Stimulated activated naive CD4-positive, alpha-beta T cell (primary cell): ENCODE data around the gene ALKBH3.

Experiments used
- DNase-seq, 6 experiments: peaks; one replicate each; lab custom pipeline; 2025; lab: John Stamatoyannopoulos, UW

Gene ALKBH3

GRCh38 chr11:43922744-43923405 is 42.2 kb downstream of the ALKBH3 start:
- DNase-seq: no peak

- DNase-seq: no peak
Measured at GRCh38 chr11:43923406-43924111, 42.9 kb downstream of the ALKBH3 start.

GRCh38 chr11:43924112-43924855 is 43.7 kb downstream of the ALKBH3 start:
- DNase-seq: no peak

- no peak for DNase-seq
Measured at GRCh38 chr11:43925063-43925931, 44.7 kb downstream of the ALKBH3 start.

GRCh38 chr11:43925932-43926505 is 45.4 kb downstream of the ALKBH3 start:
- no peak for DNase-seq

- no peak for DNase-seq
Measured at GRCh38 chr11:43927070-43927469, 46.4 kb downstream of the ALKBH3 start.

- DNase-seq: no peak
Measured at GRCh38 chr11:43927925-43928707, 47.5 kb downstream of the ALKBH3 start.

GRCh38 chr11:43928721-43929120 is 48.1 kb downstream of the ALKBH3 start:
- DNase-seq: no peak

- no peak for DNase-seq
Measured at GRCh38 chr11:43930868-43931716, 50.5 kb downstream of the ALKBH3 start.

GRCh38 chr11:43931717-43932039 is 51.0 kb downstream of the ALKBH3 start:
- DNase-seq: no peak

- no peak for DNase-seq
Measured at GRCh38 chr11:43933226-43933607, 52.6 kb downstream of the ALKBH3 start.

- DNase-seq: no peak
Measured at GRCh38 chr11:43933608-43934551, 53.2 kb downstream of the ALKBH3 start.

GRCh38 chr11:43934601-43935423 is 54.2 kb downstream of the ALKBH3 start:
- no peak for DNase-seq

- DNase-seq: no peak
Measured at GRCh38 chr11:43935424-43935979, 54.9 kb downstream of the ALKBH3 start.

GRCh38 chr11:43936076-43936475 is 55.4 kb downstream of the ALKBH3 start:
- DNase-seq: no peak

- DNase-seq: no peak
Measured at GRCh38 chr11:43937434-43938411, 57.1 kb downstream of the ALKBH3 start.
